CD14-positive monocyte (primary cell): Measurements from ENCODE around the gene WIPF3. TPM values are rescaled to one million over a fixed set of nuclear protein-coding genes. Genes with fewer than 3 reads are reported as not detected.

Experiments
- DNase-seq, 3 donors: peaks; one replicate each; pipeline ENCODE4 v3.0.0-alpha.2; 2011 to 2022
- H2AFZ ChIP-seq: 2 replicates; pipeline ENCODE4 v1.6.0; 2012; ENCODE audit warnings: mild to moderate bottlenecking, low read depth, low read length, inconsistent platforms; ENCODE audit not compliant: insufficient read depth, poor library complexity, severe bottlenecking
- H3K27ac ChIP-seq, 2 donors: 1 replicate in 1 of 2; 2 replicates in 1 of 2; pipeline ENCODE4 v1.5.1; 2012 to 2013; ENCODE audit warnings: low read length in 2 of 2, control low read depth in 1 of 2, inconsistent platforms in 1 of 2, low read depth in 1 of 2, mild to moderate bottlenecking in 1 of 2
- H3K27me3 ChIP-seq, 2 donors: one replicate each; pipeline versions ENCODE4 v1.6.0 to v1.6.1; 2011 to 2013; ENCODE audit warnings: low read length in 2 of 2; ENCODE audit not compliant: control insufficient read depth in 2 of 2, insufficient read depth in 2 of 2
- H3K36me3 ChIP-seq, 2 donors: replicated peaks in 1 of 2; 1 replicate in 1 of 2; 2 replicates in 1 of 2; pipeline versions ENCODE4 v1.5.1 to v1.6.1; 2012 to 2013; ENCODE audit warnings: low read length in 2 of 2, control low read depth in 1 of 2, inconsistent platforms in 1 of 2, mild to moderate bottlenecking in 1 of 2; ENCODE audit not compliant: insufficient read depth in 2 of 2, control insufficient read depth in 1 of 2
- H3K4me1 ChIP-seq, 2 donors: 1 replicate in 1 of 2; 2 replicates in 1 of 2; pipeline versions ENCODE4 v1.5.1 to v1.6.1; 2012 to 2013; ENCODE audit warnings: low read length in 2 of 2, control low read depth in 1 of 2, inconsistent platforms in 1 of 2, mild to moderate bottlenecking in 1 of 2, moderate library complexity in 1 of 2; ENCODE audit not compliant: insufficient read depth in 2 of 2, control insufficient read depth in 1 of 2
- H3K4me2 ChIP-seq: replicated peaks from 2 replicates; pipeline ENCODE3; 2012; ENCODE audit warnings: low read length, moderate library complexity, mild to moderate bottlenecking; ENCODE audit not compliant: poor library complexity, severe bottlenecking; ENCODE audit errors: extremely low read depth
- H3K4me3 ChIP-seq, 3 experiments: fragments of 200-600 bp in 1 of 3; sonication (generic) in 1 of 3; replicated peaks in 1 of 3; 1 replicate in 2 of 3; 2 replicates in 1 of 3; pipeline ENCODE4 v1.5.1; 2011 to 2013; ENCODE audit warnings: low read length in 3 of 3, mild to moderate bottlenecking in 3 of 3, control low read depth in 2 of 3, low read depth in 2 of 3, inconsistent platforms in 1 of 3, moderate library complexity in 1 of 3
- H3K79me2 ChIP-seq: 2 replicates; pipeline ENCODE4 v1.6.0; 2012; ENCODE audit warnings: mild to moderate bottlenecking, control low read depth, inconsistent platforms, low read length, moderate library complexity; ENCODE audit not compliant: insufficient read depth
- H3K9ac ChIP-seq: 2 replicates; pipeline ENCODE4 v1.6.0; 2017; ENCODE audit warnings: low read length, mild to moderate bottlenecking; ENCODE audit not compliant: insufficient read depth, poor library complexity, severe bottlenecking
- H3K9me3 ChIP-seq, 2 donors: replicated peaks in 1 of 2; 1 replicate in 1 of 2; 2 replicates in 1 of 2; pipeline versions ENCODE4 v1.5.1 to v1.6.1; 2012 to 2013; ENCODE audit warnings: low read length in 2 of 2, control low read depth in 1 of 2; ENCODE audit not compliant: control insufficient read depth in 1 of 2, insufficient read depth in 1 of 2
- H4K20me1 ChIP-seq: 2 replicates; pipeline ENCODE4 v1.6.0; 2012; ENCODE audit warnings: mild to moderate bottlenecking, low read length, control low read depth, moderate library complexity; ENCODE audit not compliant: insufficient read depth
- H3K27ac Mint-ChIP-seq, 7 donors: one replicate each; pipeline ENCODE4 v1.8.0; 2020; ENCODE audit warnings: mild to moderate bottlenecking in 7 of 7, mixed read lengths in 7 of 7, moderate library complexity in 6 of 7, inconsistent platforms in 2 of 7
- H3K27me3 Mint-ChIP-seq, 3 donors: one replicate each; pipeline ENCODE4 v1.8.0; 2021 to 2022; ENCODE audit warnings: low read depth in 3 of 3, mild to moderate bottlenecking in 3 of 3, mixed read lengths in 3 of 3, moderate library complexity in 3 of 3, inconsistent platforms in 1 of 3
- H3K36me3 Mint-ChIP-seq, 2 donors: one replicate each; pipeline ENCODE4 v1.8.0; 2020; ENCODE audit warnings: mixed read lengths in 2 of 2, inconsistent platforms in 1 of 2, mild to moderate bottlenecking in 1 of 2
- H3K4me1 Mint-ChIP-seq: one replicate; pipeline ENCODE4 v1.8.0; 2020; ENCODE audit warnings: mild to moderate bottlenecking, mixed read lengths
- H3K4me3 Mint-ChIP-seq, 2 donors: one replicate each; pipeline ENCODE4 v1.8.0; 2020; ENCODE audit warnings: mild to moderate bottlenecking in 2 of 2, mixed read lengths in 2 of 2, moderate library complexity in 1 of 2
- H3K9me3 Mint-ChIP-seq, 7 donors: one replicate each; pipeline ENCODE4 v1.8.0; 2020 to 2022; ENCODE audit warnings: mixed read lengths in 7 of 7, mild to moderate bottlenecking in 6 of 7, moderate library complexity in 6 of 7, inconsistent platforms in 2 of 7
- CTCF ChIP-seq: fragments of 200-600 bp; IDR thresholded peaks from one replicate; pipeline ENCODE4 v1.8.0; 2022; ENCODE audit warnings: antibody characterized with exemption, mild to moderate bottlenecking
- WGBS: methylation state at CpG from one replicate; pipeline ENCODE4 v1.1.5; 2013; ENCODE audit warnings: missing lambda C conversion rate; ENCODE audit not compliant: insufficient coverage; 5-methylcytosine and 5-hydroxymethylcytosine counted together
- intact Hi-C, 2 donors: fragments of 100-400 bp; cut with micrococcal nuclease; formaldehyde crosslinking; loops; one replicate each; pipeline versions ENCODE4 v1.15.0 to v1.15.1; 2023
- polyA plus RNA-seq, 3 donors: library from polyadenylated mRNA; depleted of rRNA in 1 of 3; unstranded in 2 of 3; stranded (reverse) in 1 of 3; fragments of 300-500 nt in 2 of 3; fragments of >200 nt in 1 of 3; fragmentation: Illumina TruSeq in 2 of 3; gene quantifications; 1 replicate in 2 of 3; 2 replicates in 1 of 3; pipeline ENCODE4 v1.2.3, GENCODE V29; 2012 to 2021

The WIPF3 gene
- polyA plus RNA-seq, 3 donors: not detected

DNA sequence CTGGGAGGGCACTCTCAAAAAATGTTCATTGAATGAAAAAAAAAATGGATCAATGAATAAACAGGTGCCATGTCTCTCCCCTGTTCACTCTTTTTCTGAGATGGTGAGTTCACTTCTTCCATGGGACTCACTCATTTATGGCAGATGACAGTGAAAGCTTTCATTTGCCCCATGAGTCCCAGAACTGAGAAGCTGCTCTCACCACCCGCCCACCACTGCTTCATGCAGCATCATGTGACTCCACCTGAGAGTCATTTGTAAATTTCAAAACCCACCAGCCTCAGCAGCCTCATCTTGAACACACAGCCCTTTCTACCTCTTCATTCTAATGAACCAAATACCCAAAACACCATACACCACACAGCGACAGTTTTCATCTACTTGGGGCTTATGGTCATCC lies 118.4 kb downstream of the WIPF3 start:
- Mint-ChIP-seq H3K27me3 (peaks cover 0 to 1% (median 1%) of the 10 kb centered on the region in 3 donors), H3K27ac (peak overlapping the region in 1 of 7 donors; percentile 0), H3K36me3 (peaks cover 24 to 30% of the 10 kb centered on the region in 2 donors), H3K4me1 (no peaks in the 10 kb centered on the region), H3K4me3 (no peak overlapping the region), H3K9me3 (no peaks in the 10 kb centered on the region)
- Histone ChIP-seq H3K4me3 (no peak overlapping the region), H3K9me3 (no peaks in the 10 kb centered on the region), H4K20me1 (no peaks in the 10 kb centered on the region), H3K27me3 (no peaks in the 10 kb centered on the region), H3K4me2 (no peak overlapping the region), H2AFZ (no peak overlapping the region), H3K9ac (no peak overlapping the region), H3K4me1 (no peaks in the 10 kb centered on the region), H3K27ac (no peak overlapping the region), H3K79me2 (no peaks in the 10 kb centered on the region), H3K36me3 (peaks cover 5 to 69% of the 10 kb centered on the region in 2 donors)
- intact Hi-C loops: no loop called here
- no peak for DNase-seq
- 96% methylated on average over 2 of the region's 2 CpGs for WGBS
- TF ChIP-seq CTCF: no peak

GRCh38 chr7:29926216-29926615 lies 119.9 kb downstream of the WIPF3 start:
- no peak for DNase-seq
- no peaks in the 10 kb centered on the region for H3K79me2 ChIP-seq
- H3K9me3 ChIP-seq: no peaks in the 10 kb centered on the region
- H3K9me3 Mint-ChIP-seq: no peaks in the 10 kb centered on the region
- no peak for TF ChIP-seq CTCF
- H3K9ac ChIP-seq: no peak overlapping the region
- WGBS: 98% methylated on average over 14 of the region's 15 CpGs
- no peaks in the 10 kb centered on the region for H4K20me1 ChIP-seq
- H3K4me1 Mint-ChIP-seq: no peaks in the 10 kb centered on the region
- H3K36me3 ChIP-seq: peaks cover 5 to 69% of the 10 kb centered on the region in 2 donors
- no peak overlapping the region for H3K27ac Mint-ChIP-seq
- H3K4me3 ChIP-seq: no peak overlapping the region
- H3K27me3 Mint-ChIP-seq: peaks cover 0 to 1% (median 1%) of the 10 kb centered on the region in 3 donors
- no peak overlapping the region for H3K27ac ChIP-seq
- H3K4me3 Mint-ChIP-seq: no peak overlapping the region
- no peaks in the 10 kb centered on the region for H3K4me1 ChIP-seq
- intact Hi-C loops: no loop called here
- no peak overlapping the region for H3K4me2 ChIP-seq
- H3K36me3 Mint-ChIP-seq: peaks cover 33 to 35% of the 10 kb centered on the region in 2 donors
- no peak overlapping the region for H2AFZ ChIP-seq
- no peaks in the 10 kb centered on the region for H3K27me3 ChIP-seq
